DOHH2 (cell line): Measurements from ENCODE around the gene ETF1.

Experiments
- EZH2phosphoT487 ChIP-seq: fragments of 200-600 bp; sonication (generic); IDR thresholded peaks from 2 replicates; pipeline ENCODE4 v1.6.1; 2017; ENCODE audit warnings: borderline replicate concordance, mild to moderate bottlenecking, antibody characterized with exemption, low read length, moderate library complexity, mixed read lengths
- TF ChIP-seq, protein P1 (sequence below): fragments of 200-600 bp; sonication (generic); IDR thresholded peaks from one replicate; pipeline ENCODE4 v1.5.1; 2014; ENCODE audit warnings: antibody characterized with exemption, mild to moderate bottlenecking, low read depth, low read length; ENCODE audit not compliant: poor library complexity, severe bottlenecking

DNA sequence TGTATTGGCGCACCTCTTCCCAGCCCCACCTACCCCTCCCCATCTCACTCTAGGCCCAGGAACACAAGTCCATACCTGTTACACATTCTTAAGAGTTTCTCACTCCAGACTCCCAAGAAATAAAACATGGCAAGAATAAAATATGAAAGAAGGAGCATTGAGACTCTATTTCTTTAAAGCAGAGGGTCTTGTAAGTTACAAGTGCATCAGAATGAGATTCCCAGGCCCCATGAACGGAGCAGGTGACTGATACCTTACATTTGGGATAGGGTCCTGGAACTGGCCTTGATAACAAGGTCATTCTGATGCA is 72.0 kb downstream of the ETF1 start:
- TF ChIP-seq, protein P1, sequence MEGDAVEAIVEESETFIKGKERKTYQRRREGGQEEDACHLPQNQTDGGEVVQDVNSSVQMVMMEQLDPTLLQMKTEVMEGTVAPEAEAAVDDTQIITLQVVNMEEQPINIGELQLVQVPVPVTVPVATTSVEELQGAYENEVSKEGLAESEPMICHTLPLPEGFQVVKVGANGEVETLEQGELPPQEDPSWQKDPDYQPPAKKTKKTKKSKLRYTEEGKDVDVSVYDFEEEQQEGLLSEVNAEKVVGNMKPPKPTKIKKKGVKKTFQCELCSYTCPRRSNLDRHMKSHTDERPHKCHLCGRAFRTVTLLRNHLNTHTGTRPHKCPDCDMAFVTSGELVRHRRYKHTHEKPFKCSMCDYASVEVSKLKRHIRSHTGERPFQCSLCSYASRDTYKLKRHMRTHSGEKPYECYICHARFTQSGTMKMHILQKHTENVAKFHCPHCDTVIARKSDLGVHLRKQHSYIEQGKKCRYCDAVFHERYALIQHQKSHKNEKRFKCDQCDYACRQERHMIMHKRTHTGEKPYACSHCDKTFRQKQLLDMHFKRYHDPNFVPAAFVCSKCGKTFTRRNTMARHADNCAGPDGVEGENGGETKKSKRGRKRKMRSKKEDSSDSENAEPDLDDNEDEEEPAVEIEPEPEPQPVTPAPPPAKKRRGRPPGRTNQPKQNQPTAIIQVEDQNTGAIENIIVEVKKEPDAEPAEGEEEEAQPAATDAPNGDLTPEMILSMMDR, result no peak
- no peak for TF ChIP-seq EZH2phosphoT487
